Bronchial epithelial cell (primary cell): ENCODE measurements around the gene SMIM43. TPM values are rescaled to one million over a fixed set of nuclear protein-coding genes. Genes with fewer than 3 reads are reported as not detected.

Experiments used
- DNase-seq: peaks from one replicate; pipeline ENCODE4 v3.0.0-alpha.2; 2010; ENCODE audit warnings: low read depth
- FAIRE-seq: peaks from 2 replicates; lab custom pipeline; 2011; peaks lifted over from hg19 to GRCh38; lab: Jason Lieb, UNC
- H3K27me3 ChIP-seq: 2 replicates; pipeline ENCODE4 v1.5.1; 2011; ENCODE audit warnings: low read length; ENCODE audit not compliant: control insufficient read depth, insufficient read depth
- H3K36me3 ChIP-seq: 2 replicates; pipeline ENCODE4 v1.5.1; 2011; ENCODE audit warnings: low read length; ENCODE audit not compliant: control insufficient read depth, insufficient read depth
- H3K4me3 ChIP-seq: 2 replicates; pipeline ENCODE4 v1.5.1; 2011; ENCODE audit warnings: mild to moderate bottlenecking, low read depth, low read length, control low read depth
- CTCF ChIP-seq: IDR thresholded peaks from 2 replicates; pipeline ENCODE4 v1.5.1; 2011; ENCODE audit warnings: mild to moderate bottlenecking, moderate library complexity, low read length, control low read depth, inconsistent platforms; ENCODE audit not compliant: insufficient read depth, severe bottlenecking
- total RNA-seq: library from RNA; depleted of rRNA; stranded (reverse); fragments of >200 nt; gene quantifications from 2 replicates; pipeline ENCODE4 v1.2.1, GENCODE V29; 2014

Gene SMIM43
- total RNA-seq, 1 donor from 2014 or later, result under 0.01 TPM

- H3K36me3 ChIP-seq, result no peaks in the 10 kb centered on the region
- FAIRE-seq (no peak), DNase-seq (peak; percentile 43)
- no peak overlapping the region for H3K4me3 ChIP-seq
- no peak for TF ChIP-seq CTCF
- no peaks in the 10 kb centered on the region for H3K27me3 ChIP-seq
Measured at GRCh38 chr4:121740796-121741409, 24.1 kb downstream of the SMIM43 start.

GRCh38 chr4:121739575-121739974 lies 25.4 kb downstream of the SMIM43 start:
- DNase-seq (no peak), FAIRE-seq (no peak)
- Histone ChIP-seq H3K36me3 (no peaks in the 10 kb centered on the region), H3K4me3 (no peak overlapping the region), H3K27me3 (no peaks in the 10 kb centered on the region)
- TF ChIP-seq CTCF, result no peak

GRCh38 chr4:121738780-121739535 lies 26.0 kb downstream of the SMIM43 start:
- Histone ChIP-seq H3K4me3 (no peak overlapping the region), H3K27me3 (no peaks in the 10 kb centered on the region), H3K36me3 (no peaks in the 10 kb centered on the region)
- no peak for DNase-seq
- no peak for TF ChIP-seq CTCF
- FAIRE-seq, result no peak

GRCh38 chr4:121737846-121738554 lies 27.0 kb downstream of the SMIM43 start:
- no peak overlapping the region for H3K4me3 ChIP-seq
- DNase-seq (no peak), FAIRE-seq (no peak)
- H3K27me3 ChIP-seq, result no peaks in the 10 kb centered on the region
- no peak for TF ChIP-seq CTCF
- no peaks in the 10 kb centered on the region for H3K36me3 ChIP-seq

- Histone ChIP-seq H3K4me3 (no peak overlapping the region), H3K36me3 (no peaks in the 10 kb centered on the region), H3K27me3 (no peaks in the 10 kb centered on the region)
- FAIRE-seq (no peak), DNase-seq (peak; percentile 63)
- TF ChIP-seq CTCF, result peak; percentile 60
Measured at GRCh38 chr4:121736735-121737351, 28.1 kb downstream of the SMIM43 start.
